HepG2 (cell line): ENCODE data around the gene ID3. TPM values are rescaled to one million over a fixed set of nuclear protein-coding genes. Genes with fewer than 3 reads are reported as not detected.

ENCODE experiments used
- AHR ChIP-seq: IDR thresholded peaks from 2 replicates; pipeline ENCODE4 v1.6.1; 2018; ENCODE audit warnings: missing genetic modification reagents, missing compliant biosample characterization
- HNRNPL ChIP-seq: fragments of 200-400 bp; formaldehyde crosslinking; IDR thresholded peaks from 2 replicates; pipeline ENCODE4 v1.6.1; 2017; ENCODE audit warnings: mild to moderate bottlenecking, low read depth, low read length
- IKZF5 ChIP-seq: IDR thresholded peaks from 2 replicates; pipeline ENCODE4 v1.6.1; 2018; ENCODE audit warnings: missing genetic modification reagents, mild to moderate bottlenecking, missing compliant biosample characterization
- JUN ChIP-seq: sonication (generic); formaldehyde crosslinking; IDR thresholded peaks from 2 replicates; pipeline ENCODE4 v1.4.0; 2020; ENCODE audit warnings: mild to moderate bottlenecking, missing genetic modification reagents
- KDM1A ChIP-seq: IDR thresholded peaks from 2 replicates; pipeline ENCODE4 v1.6.1; 2016; ENCODE audit warnings: missing compliant biosample characterization
- PITX1 ChIP-seq: sonication (generic); formaldehyde crosslinking; IDR thresholded peaks from 2 replicates; pipeline ENCODE4 v1.5.1; 2020; ENCODE audit warnings: mild to moderate bottlenecking, missing genetic modification reagents
- RFX1 ChIP-seq: fragments of 450-650 bp; IDR thresholded peaks from 2 replicates; pipeline ENCODE4 v1.6.1; 2017
- TBX3 ChIP-seq: fragments of 450-650 bp; IDR thresholded peaks from 2 replicates; pipeline ENCODE4 v1.6.1; 2017; ENCODE audit warnings: antibody characterized with exemption, mild to moderate bottlenecking, inconsistent platforms, borderline replicate concordance
- TRAFD1 ChIP-seq: sonication (generic); formaldehyde crosslinking; IDR thresholded peaks from 2 replicates; pipeline ENCODE4 v1.5.1; 2020; ENCODE audit warnings: missing genetic modification reagents, mild to moderate bottlenecking, borderline replicate concordance
- ZBTB8A ChIP-seq: sonication (generic); formaldehyde crosslinking; IDR thresholded peaks from 2 replicates; pipeline ENCODE4 v1.4.0; 2020; ENCODE audit warnings: mild to moderate bottlenecking, low read depth, missing genetic modification reagents, borderline replicate concordance
- ZHX2 ChIP-seq, 2 experiments: sonication (generic) in 1 of 2; formaldehyde crosslinking in 1 of 2; IDR thresholded peaks; 2 replicates each; pipeline versions ENCODE4 v1.6.1 to v1.9.0; 2014 to 2022; ENCODE audit warnings: antibody characterized with exemption in 1 of 2, borderline replicate concordance in 1 of 2, inconsistent platforms in 1 of 2, low read depth in 1 of 2, missing genetic modification reagents in 1 of 2
- ZMYM3 ChIP-seq: sonication (generic); formaldehyde crosslinking; IDR thresholded peaks from 2 replicates; pipeline ENCODE4 v1.5.1; 2020; ENCODE audit warnings: mild to moderate bottlenecking, missing genetic modification reagents
- ZNF17 ChIP-seq: sonication (generic); formaldehyde crosslinking; IDR thresholded peaks from 2 replicates; pipeline ENCODE4 v1.5.0; 2020; ENCODE audit warnings: mild to moderate bottlenecking, missing genetic modification reagents
- ZNF337 ChIP-seq: sonication (generic); formaldehyde crosslinking; IDR thresholded peaks from 2 replicates; pipeline ENCODE4 v1.5.1; 2020; ENCODE audit warnings: missing genetic modification reagents, low read depth, mild to moderate bottlenecking, borderline replicate concordance
- ZNF510 ChIP-seq: sonication (generic); formaldehyde crosslinking; IDR thresholded peaks from 2 replicates; pipeline ENCODE4 v1.4.0; 2020; ENCODE audit warnings: low read depth, mild to moderate bottlenecking, missing genetic modification reagents
- ZNF710 ChIP-seq: sonication (generic); formaldehyde crosslinking; IDR thresholded peaks from 2 replicates; pipeline ENCODE4 v1.5.0; 2020; ENCODE audit warnings: mild to moderate bottlenecking, missing genetic modification reagents, borderline replicate concordance
- ZSCAN22 ChIP-seq: sonication (generic); formaldehyde crosslinking; IDR thresholded peaks from 2 replicates; pipeline ENCODE4 v1.4.0; 2020; ENCODE audit warnings: mild to moderate bottlenecking, missing genetic modification reagents
- polyA plus RNA-seq, 8 experiments: library from polyadenylated mRNA; depleted of rRNA in 3 of 8; stranded (reverse) in 7 of 8; unstranded in 1 of 8; fragments of >200 nt; fragmentation: Illumina TruSeq in 4 of 8; extraction: Trizol in 4 of 8; gene quantifications; 2 replicates each; pipeline versions ENCODE4 v1.2.1 to v1.2.3, GENCODE V29; 2011 to 2016; ENCODE audit warnings: low read depth in 4 of 8, missing spikeins in 1 of 8, mixed read lengths in 1 of 8; ENCODE audit not compliant: insufficient read depth in 1 of 8
- total RNA-seq, 5 experiments: library from RNA; depleted of rRNA; stranded (reverse); fragments of >200 nt; fragmentation: Illumina TruSeq; extraction: Trizol; gene quantifications; 2 replicates each; pipeline ENCODE4 v1.2.3, GENCODE V29; 2016; ENCODE audit warnings: low read depth in 1 of 5

The ID3 gene
- total and polyA plus RNA-seq, 2 of the 13 experiments (the other 11 are each of a cell fraction or from before 2014, with no cell fraction given): 64.8 to 115 TPM

GRCh38 chr1:23592209-23592892 lies 33.0 kb upstream of the ID3 start (continued):
- TF ChIP-seq ZNF337 (CRISPR knock-in tag): no peak
- TF ChIP-seq JUN (CRISPR knock-in tag): peak; percentile 13; the same call in 1 of the 2 replicates
- TF ChIP-seq ZNF17: no peak
- peak; percentile 11; the same call in 1 of the 2 replicates for TF ChIP-seq TBX3
- peak; percentile 22; the same call in 1 of the 2 replicates for TF ChIP-seq ZNF710 (CRISPR knock-in tag)
- TF ChIP-seq ZNF510 (CRISPR knock-in tag): no peak
- no peak for TF ChIP-seq ZBTB8A
- no peak for TF ChIP-seq RFX1
- peak; percentile 99 for TF ChIP-seq ZMYM3 (CRISPR knock-in tag)
- TF ChIP-seq PITX1 (CRISPR knock-in tag): no peak
- TF ChIP-seq ZHX2 (IDR thresholded peaks at IDR 0.05; ENCODE audit: low read depth): no peak
- no peak for TF ChIP-seq ZHX2 (CRISPR knock-in tag; IDR thresholded peaks at IDR 0.05; ENCODE audit: borderline replicate concordance)
- peak; percentile 98 for TF ChIP-seq KDM1A (CRISPR knock-in tag)
- no peak for TF ChIP-seq AHR (CRISPR knock-in tag)
- TF ChIP-seq IKZF5 (CRISPR knock-in tag): no peak
- no peak for TF ChIP-seq HNRNPL
- TF ChIP-seq ZSCAN22 (CRISPR knock-in tag): no peak
- TF ChIP-seq TRAFD1 (CRISPR knock-in tag): no peak
